ENCODE measurements around the gene AGPAT4.
"Not testable (repeated sequence)": the region's sequence is repeated elsewhere in the genome, so short reads cannot be mapped to it uniquely, and the experiment has no call there.

The AGPAT4 gene

GRCh38 chr6:161136655-161137054, 137.2 kb downstream of the AGPAT4 start:
- no peak for DNase-seq

GRCh38 chr6:161135695-161136591, 137.9 kb downstream of the AGPAT4 start:
- DNase-seq = no peak

- DNase-seq = no peak
These were observed 139.1 kb downstream of the AGPAT4 start for GRCh38 chr6:161134550-161135298.

- DNase-seq = no peak
These were observed 139.9 kb downstream of the AGPAT4 start for GRCh38 chr6:161133963-161134362.

GRCh38 chr6:161132384-161132783, 141.5 kb downstream of the AGPAT4 start:
- DNase-seq = no peak

- no peak for DNase-seq
These were observed 142.7 kb downstream of the AGPAT4 start for GRCh38 chr6:161130967-161131766.

GRCh38 chr6:161130541-161130940, 143.3 kb downstream of the AGPAT4 start:
- DNase-seq = no peak

GRCh38 chr6:161128680-161129196, 145.1 kb downstream of the AGPAT4 start:
- DNase-seq = no peak

GRCh38 chr6:161128230-161128629, 145.6 kb downstream of the AGPAT4 start:
- DNase-seq = no peak

GRCh38 chr6:161127071-161127740, 146.7 kb downstream of the AGPAT4 start:
- DNase-seq = no peak

- no peak for DNase-seq
These were observed 148.3 kb downstream of the AGPAT4 start for GRCh38 chr6:161125591-161125990.

GRCh38 chr6:161123319-161123718, 150.5 kb downstream of the AGPAT4 start:
- DNase-seq = not testable (repeated sequence)

- no peak for DNase-seq
These were observed 155.9 kb downstream of the AGPAT4 start for GRCh38 chr6:161117942-161118341.

- DNase-seq = no peak
These were observed 156.6 kb downstream of the AGPAT4 start for GRCh38 chr6:161117308-161117707.

GRCh38 chr6:161116554-161116953, 157.3 kb downstream of the AGPAT4 start:
- DNase-seq = no peak

GRCh38 chr6:161115468-161115867, 158.4 kb downstream of the AGPAT4 start:
- no peak for DNase-seq

- DNase-seq = no peak
These were observed 162.6 kb downstream of the AGPAT4 start for GRCh38 chr6:161111261-161111660.

- DNase-seq = no peak
These were observed 163.7 kb downstream of the AGPAT4 start for GRCh38 chr6:161110028-161110779.

GRCh38 chr6:161109366-161109765, 164.5 kb downstream of the AGPAT4 start:
- DNase-seq = no peak

GRCh38 chr6:161108916-161109315, 164.9 kb downstream of the AGPAT4 start:
- no peak for DNase-seq

Data from NCI-H1694 treated with DMSO at 0.1 percent for 48 hours (cell line).